Kidney tubule cell (primary cell): ENCODE measurements around the gene WNT7A.
A peak's percentile ranks its signal among the peaks of the same experiment; 100 is the strongest.

Source experiments
- DNase-seq: peaks from one replicate; pipeline ENCODE4 v3.0.0-alpha.2; 2018; ENCODE audit warnings: low spot score

Gene WNT7A

DNA sequence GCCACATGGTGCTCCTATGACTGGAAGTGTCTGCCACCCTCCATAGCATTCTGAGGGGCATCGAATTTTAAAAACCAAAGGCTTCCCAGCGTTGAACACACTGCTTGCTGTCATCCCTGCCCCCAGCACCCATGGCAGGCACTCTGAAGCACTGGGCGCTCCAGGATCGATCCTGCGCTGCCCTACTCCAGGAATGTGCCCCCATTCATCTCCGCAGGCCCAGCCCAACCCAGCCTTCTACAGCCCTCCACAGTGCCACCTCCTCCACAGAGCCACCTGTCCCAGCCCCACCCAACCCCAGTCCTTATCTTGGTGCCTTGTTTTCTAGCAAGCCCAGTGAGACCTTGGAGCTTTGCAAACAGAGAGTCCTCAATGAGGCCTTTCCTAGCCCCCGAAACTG lies 52.2 kb downstream of the WNT7A start:
- DNase-seq = no peak

DNA sequence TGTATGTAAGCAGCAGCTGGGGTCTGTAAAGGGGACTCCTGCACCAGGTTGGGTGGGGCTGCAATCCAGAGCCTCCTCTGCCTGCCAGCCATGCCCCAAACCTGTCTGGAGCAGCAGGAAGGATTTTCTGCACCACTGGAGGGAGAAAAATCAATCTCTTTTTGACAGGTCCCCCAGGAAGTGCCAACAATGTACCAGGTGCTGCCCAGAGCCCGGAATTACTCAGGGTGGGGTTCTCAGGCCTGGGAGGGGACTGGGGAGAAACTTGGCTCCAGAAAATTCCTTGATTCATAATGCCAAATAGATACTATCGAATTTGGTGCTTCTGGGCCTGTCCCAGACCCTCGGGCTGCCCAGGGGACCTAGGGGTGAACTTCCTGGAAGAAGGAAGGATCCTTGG lies 52.6 kb downstream of the WNT7A start:
- DNase-seq = peak; percentile 85

DNA sequence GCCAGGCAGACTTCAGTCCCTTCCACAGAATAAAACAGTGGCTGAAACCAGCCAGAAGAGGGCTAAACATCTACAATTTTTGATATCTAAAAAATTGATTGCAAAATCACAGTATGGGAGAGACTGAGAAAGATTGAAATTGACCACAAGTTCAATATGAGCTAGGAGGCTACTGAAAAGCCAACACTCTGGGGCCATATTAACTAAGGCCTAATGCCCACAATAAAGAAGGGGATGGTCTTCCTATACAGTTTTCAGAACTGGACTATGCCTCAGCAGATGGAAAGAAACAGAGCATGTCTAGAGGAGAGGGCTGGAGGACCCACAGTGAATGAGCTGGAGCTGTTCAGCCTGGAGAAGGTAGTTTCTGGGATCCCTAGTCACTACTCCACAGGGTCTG lies 53.2 kb downstream of the WNT7A start:
- DNase-seq = no peak

DNA sequence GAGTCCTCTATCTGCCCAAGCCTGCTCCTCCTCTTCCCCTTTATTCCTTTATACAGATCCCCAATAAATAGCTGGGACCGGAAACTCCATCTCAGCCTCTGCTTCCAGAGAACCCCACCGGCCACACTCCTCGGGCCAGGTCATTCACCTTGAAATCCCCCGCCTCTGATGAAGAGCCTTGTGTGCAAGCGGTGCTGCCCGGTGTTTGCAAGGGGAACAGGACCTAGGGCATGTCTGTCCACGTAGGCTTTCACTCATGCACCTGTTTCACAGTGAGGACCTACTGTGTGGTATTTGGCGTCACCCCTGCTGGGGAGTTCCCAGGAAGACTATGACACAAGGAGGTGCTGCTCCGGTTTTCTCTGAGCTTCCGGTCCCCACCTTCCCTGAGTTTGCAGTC lies 54.0 kb downstream of the WNT7A start:
- no peak for DNase-seq

DNA sequence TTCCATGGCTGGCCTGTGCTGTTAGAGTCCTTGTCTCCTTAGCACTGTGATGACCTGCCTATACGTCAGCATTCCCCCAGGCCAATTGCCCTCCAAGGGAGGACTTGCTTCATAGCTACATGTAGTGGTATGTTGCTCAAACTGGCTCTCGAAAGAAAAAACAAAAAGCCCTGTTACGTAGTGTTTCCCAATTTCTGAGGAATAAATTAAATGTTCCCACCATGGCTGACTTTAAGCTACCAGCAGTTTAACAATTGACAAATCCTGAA lies 54.6 kb downstream of the WNT7A start:
- DNase-seq = peak; percentile 19

DNA sequence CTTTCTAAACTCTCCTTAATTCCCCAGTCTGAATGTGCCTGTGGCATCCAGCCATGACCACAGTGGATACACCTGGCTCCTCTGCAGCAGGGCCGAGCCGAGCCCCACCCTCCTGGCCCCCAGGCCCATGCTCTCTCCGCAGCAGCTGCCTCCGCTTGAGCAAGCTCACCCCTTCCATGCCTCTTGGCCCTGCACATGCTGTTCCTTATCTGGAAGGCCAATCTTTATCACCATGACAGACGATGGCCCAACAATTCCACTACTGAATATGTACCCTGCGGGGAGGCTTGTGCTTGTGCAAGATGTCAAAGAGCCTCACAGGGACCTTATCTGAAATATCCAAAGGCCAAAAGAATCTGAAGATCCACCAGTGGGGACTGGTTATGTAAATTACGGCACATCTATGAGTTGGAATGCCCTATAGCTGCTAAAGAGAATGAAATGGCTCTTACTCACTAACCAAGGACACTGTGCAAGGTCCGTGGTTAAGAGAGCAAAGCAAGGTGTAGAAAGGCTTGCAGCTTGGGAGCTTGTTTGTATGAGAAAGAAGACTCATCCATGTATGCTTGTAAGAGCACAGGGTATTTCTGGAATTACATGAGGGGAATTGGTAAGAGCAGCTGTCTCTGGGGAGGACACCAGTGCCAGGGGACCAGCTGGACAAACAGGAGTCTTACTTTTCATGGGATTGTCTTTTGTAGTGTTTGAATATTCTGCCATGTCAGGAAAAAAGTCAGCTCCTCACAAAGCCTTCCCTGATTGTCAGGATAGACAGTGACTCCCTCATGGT lies 55.2 kb downstream of the WNT7A start:
- DNase-seq = peak; percentile 50

DNA sequence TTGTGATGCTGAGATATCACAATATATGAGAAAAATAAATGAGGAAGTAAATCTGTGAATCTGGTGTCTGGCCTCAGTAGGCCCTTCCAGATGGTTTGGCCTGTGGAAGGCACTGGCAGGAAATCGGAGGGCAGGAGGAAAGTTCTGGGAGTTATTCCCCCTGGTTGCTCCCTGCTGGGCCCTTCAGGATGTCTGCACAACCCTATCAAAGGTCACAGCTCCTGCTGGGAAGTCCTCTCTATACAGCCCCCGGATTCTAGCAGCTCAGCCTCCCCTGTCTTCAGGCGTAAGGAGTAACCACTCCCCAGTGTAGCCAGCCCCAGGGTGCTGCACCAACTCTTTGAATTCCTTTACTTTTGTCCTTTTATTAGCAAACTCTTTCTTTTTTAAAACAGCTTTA lies 56.2 kb downstream of the WNT7A start:
- DNase-seq = no peak

DNA sequence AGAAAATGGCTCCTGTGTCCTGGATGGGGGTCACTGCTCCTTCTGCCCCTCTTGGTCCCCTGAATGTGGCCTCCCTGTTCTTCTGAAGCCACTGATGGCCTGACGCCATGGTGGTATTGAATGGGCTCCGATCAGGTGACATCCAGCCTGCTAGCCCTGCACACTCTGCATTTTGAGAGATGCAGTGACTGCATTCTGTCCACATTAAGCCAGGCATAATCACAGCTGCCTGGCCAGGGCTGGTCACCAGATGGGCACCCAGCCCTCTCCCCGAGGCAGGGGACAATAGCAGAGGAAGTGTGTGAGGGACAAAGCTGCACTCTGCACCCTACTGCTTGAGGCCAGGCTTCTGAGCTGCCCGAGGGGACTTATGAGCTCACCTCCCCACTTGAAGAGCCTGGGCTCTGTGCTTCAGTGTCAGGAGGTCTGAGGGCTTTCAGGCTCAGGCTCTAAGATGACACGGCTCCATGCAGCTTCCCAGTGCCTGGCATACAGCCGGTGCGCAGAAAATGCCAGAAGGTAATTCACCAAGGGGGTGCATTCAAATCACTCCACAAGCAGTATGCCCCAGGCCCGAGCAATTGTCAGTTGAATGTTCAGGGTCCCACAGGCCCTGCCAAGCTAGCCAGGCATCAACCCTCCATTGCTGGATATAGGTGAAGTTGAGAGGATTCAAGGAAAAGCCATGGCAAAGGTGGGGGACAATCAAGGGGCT lies 56.8 kb downstream of the WNT7A start:
- no peak for DNase-seq

DNA sequence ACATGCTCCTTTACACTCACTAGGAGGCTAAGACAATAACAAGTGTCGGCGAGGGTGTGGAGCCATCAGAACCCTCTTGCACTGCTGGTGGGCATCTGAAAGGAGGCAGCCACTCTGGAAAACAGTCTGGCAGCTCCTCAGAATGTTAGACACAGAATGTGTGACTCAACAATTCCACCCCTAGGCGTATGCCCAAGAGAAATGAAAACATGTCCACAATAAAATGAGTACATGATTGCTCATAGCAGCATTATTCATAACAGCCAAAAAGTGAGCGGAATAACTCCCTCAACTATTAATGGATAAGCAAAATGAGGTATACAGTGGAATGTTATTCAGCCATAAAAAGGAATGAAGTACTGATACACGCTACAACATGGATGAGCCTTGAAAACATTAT lies 57.8 kb downstream of the WNT7A start:
- DNase-seq = peak; percentile 93

DNA sequence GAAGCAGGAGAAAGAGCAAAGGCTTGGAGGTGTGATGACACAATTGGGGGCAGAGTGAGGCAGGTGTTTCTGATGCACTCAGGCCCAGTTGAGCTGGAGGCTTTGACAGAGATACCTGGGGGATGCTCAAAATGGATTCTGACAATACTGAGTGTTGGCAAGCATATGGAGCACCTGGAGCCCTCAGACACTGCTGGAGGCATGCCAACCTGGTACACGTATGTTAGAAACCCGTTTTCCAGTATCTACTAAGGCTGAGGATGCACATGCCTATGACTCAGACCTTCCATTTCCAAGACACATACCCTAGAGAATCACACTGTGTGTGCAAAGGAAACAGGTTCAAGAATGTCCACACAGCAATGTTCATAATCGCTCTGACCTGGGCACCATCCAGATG lies 58.7 kb downstream of the WNT7A start:
- DNase-seq = peak; percentile 34

DNA sequence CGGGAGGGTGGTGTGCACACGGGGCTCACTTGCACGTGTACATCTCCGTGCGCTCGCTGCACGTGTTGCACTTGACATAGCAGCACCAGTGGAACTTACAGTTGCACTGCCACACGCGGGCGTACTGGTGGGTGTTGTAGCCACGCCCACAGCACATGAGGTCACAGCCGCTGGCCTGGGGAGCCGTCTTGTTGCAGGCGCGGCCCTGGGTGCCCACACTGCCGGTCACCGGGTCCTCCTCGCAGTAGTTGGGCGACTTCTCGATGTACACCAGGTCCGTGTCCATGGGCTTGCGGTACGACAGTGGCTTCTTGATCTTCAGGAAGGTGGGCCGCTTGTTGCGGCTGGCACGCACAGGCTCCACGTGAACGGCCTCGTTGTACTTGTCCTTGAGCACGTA lies 61.0 kb downstream of the WNT7A start:
- no peak for DNase-seq

DNA sequence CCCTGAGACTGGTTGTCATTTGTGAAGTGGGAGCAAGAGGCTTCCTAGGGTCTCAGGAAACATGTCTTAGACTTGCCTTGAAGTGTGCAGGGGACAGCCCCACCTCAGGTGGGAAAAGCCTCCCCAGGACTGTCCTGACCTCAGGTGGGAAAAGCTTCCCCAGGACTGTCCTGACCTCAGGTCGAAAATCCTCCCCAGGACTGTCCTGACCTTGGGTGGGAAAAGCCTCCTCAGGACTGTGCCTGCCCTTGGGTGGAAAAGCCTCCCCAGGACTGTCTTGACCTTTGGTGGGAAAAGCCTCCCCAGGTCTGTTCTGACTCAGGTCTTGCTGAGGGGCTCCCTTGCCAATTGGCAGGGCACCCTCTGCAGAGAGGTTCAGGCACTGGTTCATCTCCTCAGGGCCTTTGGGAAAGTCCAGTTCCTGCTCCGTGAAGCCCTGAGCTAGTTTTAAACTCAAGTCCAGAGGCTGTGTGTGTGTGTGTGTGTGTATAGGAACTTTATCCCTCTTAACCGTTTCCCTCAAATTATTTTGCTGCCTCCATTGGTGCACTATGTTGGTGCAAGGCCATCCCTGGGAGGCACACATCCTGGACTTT lies 64.7 kb downstream of the WNT7A start:
- DNase-seq = no peak

DNA sequence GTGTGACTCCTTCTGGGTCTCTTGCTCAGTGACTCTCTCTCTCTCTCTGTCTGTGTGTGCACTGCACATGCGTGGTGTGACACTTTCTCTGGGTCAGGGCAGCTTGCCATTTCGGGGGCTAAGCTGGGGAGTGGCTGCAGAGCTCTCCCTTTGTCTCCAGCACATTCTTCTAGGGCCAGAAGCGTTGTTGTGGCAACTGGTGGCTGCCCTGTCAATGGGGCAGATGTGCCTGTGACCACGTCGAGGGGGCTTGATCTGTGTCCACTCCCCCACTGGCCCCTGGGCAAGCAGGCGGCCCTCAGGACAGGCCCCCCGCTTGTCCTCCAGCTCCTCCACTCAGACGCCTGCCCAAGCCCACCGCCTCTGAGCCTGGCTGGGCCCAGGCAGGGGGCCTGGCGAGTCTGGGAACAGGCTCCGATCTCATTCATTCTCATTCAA lies 67.8 kb downstream of the WNT7A start:
- DNase-seq = no peak

DNA sequence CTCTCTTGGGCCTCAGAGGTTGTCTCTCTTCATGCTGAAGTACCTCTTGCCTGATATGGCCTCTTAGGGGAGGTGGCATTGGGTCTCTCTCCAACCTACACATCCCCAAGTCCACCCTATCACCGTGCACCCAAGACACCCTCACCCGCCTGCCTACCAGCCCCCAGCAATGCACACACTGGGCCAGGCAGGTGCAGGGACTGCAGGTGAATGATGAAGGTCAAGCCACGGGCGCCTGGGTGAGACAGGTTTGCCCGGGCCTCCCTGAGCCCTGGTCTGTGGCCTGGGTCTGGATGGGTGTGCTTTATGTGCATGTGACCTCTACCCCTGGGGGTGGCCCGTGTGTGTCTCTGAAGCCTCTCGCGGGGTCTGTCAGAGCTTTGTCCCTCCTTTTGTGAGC lies 68.3 kb downstream of the WNT7A start:
- DNase-seq = no peak

DNA sequence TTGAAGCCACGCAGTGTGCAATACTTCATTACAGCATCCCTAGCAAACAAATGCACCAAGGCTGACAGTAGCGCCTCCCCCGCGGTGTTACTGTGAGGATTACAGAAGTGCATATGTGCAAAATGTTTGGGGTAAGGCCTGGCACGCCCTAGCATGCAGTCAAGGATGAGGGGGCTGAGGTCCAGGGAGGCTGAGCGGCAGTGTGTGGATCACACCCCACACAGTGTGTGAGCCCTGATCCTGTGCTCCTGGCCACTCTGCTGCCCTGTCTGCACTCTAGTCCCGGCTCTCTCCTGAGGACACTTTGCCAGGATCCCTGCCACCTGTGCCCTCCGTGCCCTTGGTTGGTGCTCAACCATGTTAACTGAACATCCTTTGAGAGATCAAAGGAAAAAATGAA lies 71.3 kb downstream of the WNT7A start:
- DNase-seq = no peak

DNA sequence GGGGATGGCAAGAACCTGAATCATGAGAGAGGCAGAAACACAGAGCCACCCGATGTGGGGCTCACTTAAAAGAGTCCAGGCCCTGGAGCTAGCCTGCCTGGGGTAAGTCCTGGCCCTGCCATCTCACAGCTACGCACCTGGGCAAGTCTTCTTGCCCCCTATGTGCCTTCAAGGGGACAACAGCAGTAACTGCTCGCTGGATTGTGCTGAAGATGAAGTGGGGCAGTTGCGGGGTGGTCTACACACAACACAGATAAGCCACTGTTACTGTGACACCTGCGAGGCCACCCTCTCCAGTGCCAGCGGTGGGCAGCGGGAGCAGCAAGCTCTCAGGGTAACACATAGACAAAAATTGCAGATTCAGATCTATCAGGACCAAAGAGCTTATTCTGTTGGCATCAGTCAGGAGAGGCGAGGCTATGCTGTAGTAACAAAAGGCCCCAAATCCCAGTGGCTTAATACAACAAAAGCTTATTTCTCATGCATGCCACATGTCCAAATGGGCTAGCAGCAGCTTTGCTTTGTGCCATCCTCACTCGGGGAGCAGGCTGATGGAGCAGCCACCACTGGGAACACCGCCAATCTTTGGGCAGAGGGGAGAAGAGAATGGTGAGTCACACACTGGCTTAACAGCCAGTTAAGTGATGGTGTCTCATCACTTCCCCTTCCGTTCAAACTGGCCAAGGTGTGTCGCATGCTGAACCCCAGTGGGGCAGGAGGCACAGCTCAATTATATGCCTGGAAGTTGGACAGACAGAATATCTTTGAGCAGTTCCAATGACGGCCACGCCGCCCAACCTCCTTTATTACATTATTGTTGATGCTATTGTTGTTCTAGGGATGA lies 78.3 kb downstream of the WNT7A start:
- peak; percentile 79 for DNase-seq

DNA sequence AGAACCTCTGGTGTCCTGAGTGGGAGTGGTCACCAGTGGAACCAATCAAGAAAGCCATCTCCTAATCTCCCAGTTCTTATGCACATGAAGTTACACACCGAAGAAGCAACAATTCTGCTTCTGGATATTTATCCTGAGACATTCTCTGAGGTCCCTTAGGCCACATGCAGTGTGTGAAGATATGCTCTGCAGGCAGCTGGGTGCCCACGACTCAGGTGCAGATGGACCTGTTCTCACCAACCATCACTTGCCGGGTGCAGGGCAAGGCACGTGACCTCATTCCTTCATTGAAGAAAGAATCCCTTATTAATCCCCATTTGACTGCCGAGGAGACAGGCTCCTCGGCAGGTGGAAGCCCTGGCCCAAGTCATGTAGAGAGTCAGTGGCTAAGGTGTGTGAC lies 79.8 kb downstream of the WNT7A start:
- DNase-seq = no peak

DNA sequence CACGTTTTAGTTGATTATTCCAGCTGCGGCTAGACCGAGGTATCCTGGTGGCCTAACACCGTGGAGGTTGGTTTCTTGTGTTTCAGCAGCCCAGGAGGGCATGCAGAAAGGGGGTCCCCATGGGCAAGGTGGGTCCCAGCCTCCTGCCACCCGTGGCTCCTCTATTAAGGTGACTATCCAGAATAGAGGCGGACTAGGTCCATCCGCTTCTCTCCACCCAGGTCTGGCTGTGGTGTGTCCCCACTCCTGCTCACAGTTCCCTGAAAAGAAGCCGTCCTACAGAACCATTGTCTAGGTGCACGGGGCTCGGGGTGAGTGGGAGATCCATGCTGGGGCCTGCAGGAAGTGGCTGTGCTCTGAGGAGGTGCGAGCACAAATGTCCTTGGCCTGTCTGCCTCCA lies 81.5 kb downstream of the WNT7A start:
- DNase-seq = no peak

DNA sequence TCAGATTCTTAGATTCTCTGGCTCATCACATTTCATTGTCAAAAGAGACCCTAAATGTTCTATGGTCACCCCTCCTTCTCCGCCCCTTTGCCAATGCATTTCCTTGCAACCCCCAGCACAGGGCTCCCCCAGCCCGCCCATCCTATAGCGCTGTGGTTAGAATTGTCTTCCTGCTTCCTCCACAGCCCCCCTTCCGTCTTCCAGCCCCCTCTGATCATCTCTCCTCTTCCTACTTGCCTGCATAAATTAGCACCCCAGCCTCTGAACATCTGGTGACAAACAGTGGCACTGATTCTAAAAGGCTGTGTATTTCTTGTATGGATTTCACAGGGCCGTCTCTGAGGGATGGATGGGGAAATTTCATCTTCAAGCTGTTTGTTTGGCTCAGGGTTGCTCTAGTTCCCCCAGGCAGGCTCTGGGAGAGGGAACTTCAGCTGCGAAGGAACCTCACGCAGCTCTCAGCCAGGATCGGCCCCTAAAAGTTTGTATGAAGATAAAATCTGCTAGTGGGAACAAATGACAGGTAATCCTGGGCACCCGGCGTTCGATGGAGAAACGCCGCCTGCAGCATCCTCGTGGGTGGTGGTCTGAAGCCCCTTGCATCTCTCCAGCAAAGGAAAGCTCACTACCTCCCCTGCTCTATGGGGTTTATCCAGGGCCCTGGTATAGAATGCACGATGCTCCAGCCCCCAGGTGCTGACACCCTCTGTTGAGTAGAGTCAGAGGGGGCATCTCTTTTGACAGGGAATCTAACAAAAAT lies 83.0 kb downstream of the WNT7A start:
- DNase-seq = no peak

DNA sequence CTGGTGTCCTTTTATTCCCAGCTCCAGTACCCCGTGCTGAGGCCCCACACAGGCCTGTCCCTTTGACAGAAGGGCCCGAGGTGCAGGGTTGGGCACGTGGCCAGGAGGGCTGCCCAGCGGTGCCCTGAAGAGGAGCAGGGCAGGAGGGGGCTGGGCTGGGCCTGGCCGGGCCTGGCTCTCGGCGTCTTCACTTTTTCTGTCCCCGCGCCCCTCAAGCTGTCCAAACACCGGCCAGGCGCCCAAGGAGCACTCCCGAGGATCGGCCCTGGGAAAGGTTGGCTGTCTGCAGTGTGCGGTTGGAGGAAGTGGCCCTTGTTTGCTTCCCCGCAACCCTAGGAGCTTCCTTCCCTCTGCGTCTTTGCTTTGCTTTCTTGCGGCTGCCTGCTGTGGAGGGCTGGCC lies 84.1 kb downstream of the WNT7A start:
- no peak for DNase-seq

DNA sequence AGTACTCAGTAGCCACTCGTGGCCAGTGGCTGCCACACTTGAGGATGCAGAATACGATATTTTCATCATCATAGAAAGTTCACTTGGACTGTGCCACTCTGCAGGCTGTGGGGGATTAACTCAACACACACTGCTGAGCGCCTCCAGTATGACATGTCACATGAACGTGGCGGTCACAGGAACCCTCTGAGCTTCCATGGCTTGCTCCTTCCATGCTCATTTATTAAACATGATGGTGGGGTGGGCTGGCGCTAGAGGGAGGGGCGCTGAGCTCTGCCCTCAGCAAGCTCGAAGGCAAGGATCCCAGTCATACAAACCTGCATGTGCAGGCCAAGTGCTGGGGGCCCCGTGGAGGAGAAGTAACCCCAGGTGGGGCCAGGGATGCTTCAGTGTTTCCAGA lies 85.5 kb downstream of the WNT7A start:
- DNase-seq = no peak

DNA sequence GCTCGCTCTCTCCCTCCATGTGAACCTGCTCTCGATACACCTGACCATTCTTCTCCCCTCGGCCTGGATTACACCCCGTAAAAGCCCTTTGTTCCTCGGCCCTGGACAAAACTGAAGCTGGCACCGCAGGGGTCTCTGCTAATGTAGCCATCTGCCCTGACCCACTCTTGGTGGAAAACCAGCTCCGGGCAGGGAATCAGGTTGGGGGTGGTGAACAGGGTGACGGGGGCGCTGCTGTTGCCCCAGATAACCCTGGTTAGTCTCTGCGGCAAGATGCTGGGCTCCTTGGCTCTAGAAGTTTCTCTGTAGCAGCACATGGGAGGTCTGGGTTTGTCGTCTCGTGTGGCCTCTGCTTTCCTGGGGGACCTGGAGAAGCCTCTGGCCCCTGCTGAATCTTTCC lies 86.4 kb downstream of the WNT7A start:
- no peak for DNase-seq
